Thyroid gland (tissue), 4 donors: ENCODE data around the gene TCF7. TPM values are rescaled to one million over a fixed set of nuclear protein-coding genes. Genes with fewer than 3 reads are reported as not detected.

ENCODE experiments used
- DNase-seq, 2 donors: peaks; one replicate each; pipeline ENCODE4 v3.0.0-alpha.2; 2019
- H3K27ac ChIP-seq, 3 donors: fragments of 200-600 bp; sonication (generic); 1 replicate in 2 of 3; 2 replicates in 1 of 3; pipeline ENCODE4 v1.5.1; 2016 to 2019; ENCODE audit warnings: mild to moderate bottlenecking in 1 of 3, moderate library complexity in 1 of 3
- H3K27me3 ChIP-seq: fragments of 200-600 bp; sonication (generic); one replicate; pipeline ENCODE4 v1.5.1; 2019
- H3K36me3 ChIP-seq, 2 donors: fragments of 200-600 bp; sonication (generic); one replicate each; pipeline ENCODE4 v1.5.1; 2016 to 2019
- H3K4me1 ChIP-seq, 2 donors: fragments of 200-600 bp; sonication (generic); one replicate each; pipeline ENCODE4 v1.5.1; 2017 to 2019
- H3K4me3 ChIP-seq, 3 donors: fragments of 200-600 bp; sonication (generic); replicated peaks in 1 of 3; 1 replicate in 2 of 3; 2 replicates in 1 of 3; pipeline ENCODE4 v1.5.1; 2016; ENCODE audit warnings: mild to moderate bottlenecking in 1 of 3
- H3K9me3 ChIP-seq: fragments of 200-600 bp; sonication (generic); one replicate; pipeline ENCODE4 v1.5.1; 2017
- POLR2A ChIP-seq, 2 donors: fragments of 450-650 bp; IDR thresholded peaks; one replicate each; pipeline ENCODE4 v1.6.1; 2017; ENCODE audit warnings: antibody characterized with exemption in 2 of 2, mild to moderate bottlenecking in 2 of 2, moderate library complexity in 1 of 2
- WGBS, 2 donors: methylation state at CpG; one replicate each; pipeline ENCODE4 v1.1.5; 2017; 5-methylcytosine and 5-hydroxymethylcytosine counted together
- intact Hi-C: fragments of 100-400 bp; cut with DNase I; formaldehyde crosslinking; loops from one replicate; pipeline ENCODE4 v1.15.1; 2023
- total RNA-seq, 4 donors: library from RNA; depleted of rRNA; stranded (reverse); fragments of >200 nt; gene quantifications; one replicate each; pipeline ENCODE4 v1.2.3, GENCODE V29; 2016
- TF ChIP-seq, protein P1 (sequence below), 6 experiments: fragments of 200-600 bp in 3 of 6; fragments of 450-650 bp in 3 of 6; sonication (generic) in 3 of 6; IDR thresholded peaks; one replicate each; pipeline ENCODE4 v1.5.1; 2016 to 2019; ENCODE audit warnings: antibody characterized with exemption in 6 of 6, mild to moderate bottlenecking in 2 of 6, inconsistent platforms in 1 of 6, moderate library complexity in 1 of 6

TCF7 gene
- total RNA-seq, 4 donors from 2014 or later = 7.4 to 11.8 (median 8.9) TPM

DNA sequence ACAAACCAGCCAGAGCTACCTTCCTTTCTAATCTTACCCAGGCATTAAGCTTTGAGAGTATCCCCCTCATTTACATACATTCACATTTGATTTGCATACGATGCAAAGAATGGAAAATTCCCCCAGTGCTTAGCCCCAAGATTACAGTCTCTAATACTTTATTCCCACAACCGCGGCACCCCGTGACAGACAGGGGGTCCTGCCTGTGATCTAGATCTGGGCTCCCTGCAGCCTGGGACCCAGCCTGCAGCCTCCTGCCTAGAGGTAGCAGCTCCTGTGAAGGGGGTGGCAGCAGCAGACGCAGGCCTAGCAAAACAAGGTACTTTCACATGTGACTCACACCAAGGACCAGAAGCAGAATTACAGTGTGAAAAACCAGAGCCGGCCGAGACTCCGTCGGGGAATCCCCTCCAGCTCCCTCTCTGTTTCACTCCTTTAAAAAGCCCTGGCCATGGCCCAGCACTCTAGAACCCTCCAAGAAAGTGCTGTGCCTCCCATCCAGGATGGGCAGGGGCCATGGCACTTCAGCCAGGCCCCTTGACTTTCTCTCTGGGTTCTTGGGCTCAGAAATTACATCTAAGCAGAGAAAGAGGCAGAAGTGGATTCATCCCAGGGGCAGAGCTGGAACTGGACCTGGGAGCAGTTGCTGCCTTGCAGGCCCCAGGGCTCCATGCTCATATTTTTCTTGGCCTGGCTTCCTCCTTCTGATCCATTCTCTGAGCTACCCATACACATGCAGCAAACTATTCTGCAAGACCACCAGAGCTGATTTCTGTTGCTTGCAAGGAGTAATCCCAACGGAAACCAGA is 14.0 kb upstream of the TCF7 start:
- Histone ChIP-seq H3K9me3 (no peaks in the 10 kb centered on the region), H3K36me3 (no peaks in the 10 kb centered on the region), H3K27me3 (no peaks in the 10 kb centered on the region), H3K4me1 (peaks cover 0 to 14% of the 10 kb centered on the region in 2 donors), H3K4me3 (no peak overlapping the region), H3K27ac (peak overlapping the region in 2 of 3 donors; percentile 28 to 46)
- DNase-seq = peak; percentile 76 to 77
- WGBS, 2 donors = 37 to 47% methylated on average over 10 of the region's 10 CpGs
- intact Hi-C loops = no loop called here
- TF ChIP-seq, protein P1, sequence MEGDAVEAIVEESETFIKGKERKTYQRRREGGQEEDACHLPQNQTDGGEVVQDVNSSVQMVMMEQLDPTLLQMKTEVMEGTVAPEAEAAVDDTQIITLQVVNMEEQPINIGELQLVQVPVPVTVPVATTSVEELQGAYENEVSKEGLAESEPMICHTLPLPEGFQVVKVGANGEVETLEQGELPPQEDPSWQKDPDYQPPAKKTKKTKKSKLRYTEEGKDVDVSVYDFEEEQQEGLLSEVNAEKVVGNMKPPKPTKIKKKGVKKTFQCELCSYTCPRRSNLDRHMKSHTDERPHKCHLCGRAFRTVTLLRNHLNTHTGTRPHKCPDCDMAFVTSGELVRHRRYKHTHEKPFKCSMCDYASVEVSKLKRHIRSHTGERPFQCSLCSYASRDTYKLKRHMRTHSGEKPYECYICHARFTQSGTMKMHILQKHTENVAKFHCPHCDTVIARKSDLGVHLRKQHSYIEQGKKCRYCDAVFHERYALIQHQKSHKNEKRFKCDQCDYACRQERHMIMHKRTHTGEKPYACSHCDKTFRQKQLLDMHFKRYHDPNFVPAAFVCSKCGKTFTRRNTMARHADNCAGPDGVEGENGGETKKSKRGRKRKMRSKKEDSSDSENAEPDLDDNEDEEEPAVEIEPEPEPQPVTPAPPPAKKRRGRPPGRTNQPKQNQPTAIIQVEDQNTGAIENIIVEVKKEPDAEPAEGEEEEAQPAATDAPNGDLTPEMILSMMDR (IDR thresholded peaks at IDR 0.05) = no peak
- no peak for TF ChIP-seq POLR2A (IDR thresholded peaks at IDR 0.05)

DNA sequence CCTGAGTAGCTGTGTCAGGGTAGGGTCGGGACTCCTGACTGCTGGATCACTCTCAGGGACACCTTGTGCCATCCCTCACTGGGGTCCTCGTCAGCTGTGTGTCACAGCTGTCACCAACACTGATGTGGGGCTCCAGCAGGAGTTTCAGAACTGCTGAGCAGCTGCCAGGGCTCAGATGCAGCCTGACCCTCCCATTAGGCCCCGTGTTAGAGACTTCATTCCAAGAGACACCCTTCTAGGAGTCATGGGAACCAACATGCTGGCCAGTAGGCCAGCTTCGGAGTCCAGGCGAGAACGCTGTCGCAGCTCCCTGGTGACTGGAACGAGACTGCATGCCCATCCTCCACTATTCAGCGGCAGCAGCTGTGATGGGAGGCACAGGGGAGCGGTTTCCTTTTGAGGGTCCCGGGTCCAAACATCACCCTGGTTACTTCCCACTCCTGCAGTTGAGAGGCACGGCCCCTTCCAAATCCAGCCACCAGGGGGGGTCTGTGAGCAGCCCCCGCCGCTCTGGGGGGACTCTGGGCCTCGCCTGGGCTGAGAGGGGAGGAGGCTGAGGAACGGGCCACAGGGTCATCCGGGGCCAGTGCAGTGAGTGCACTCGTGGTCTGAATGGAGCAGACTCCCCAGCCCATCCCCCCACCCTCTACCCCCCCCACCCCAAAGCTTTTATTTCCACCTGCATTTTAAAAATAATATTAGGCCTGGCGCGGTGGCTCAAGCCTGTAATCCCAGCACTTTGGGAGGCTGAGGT is 12.6 kb upstream of the TCF7 start:
- no peak overlapping the region for H3K4me3 ChIP-seq
- no peaks in the 10 kb centered on the region for H3K27me3 ChIP-seq
- peaks cover 0 to 14% of the 10 kb centered on the region in 2 donors for H3K4me1 ChIP-seq
- H3K36me3 ChIP-seq = no peaks in the 10 kb centered on the region
- H3K9me3 ChIP-seq = no peaks in the 10 kb centered on the region
- peak; percentile 44 to 52 for DNase-seq
- intact Hi-C loops = loop anchor here (2.0 kb wide), 1 partner anchor 43 kb away; no protein-coding TSS in a partner anchor
- 45 to 51% methylated on average over 4 to 15 of the region's 20 CpGs for WGBS, 2 donors
- TF ChIP-seq, protein P1 (IDR thresholded peaks at IDR 0.05) = peak; percentile 55 to 92 (median 82)
- TF ChIP-seq POLR2A (IDR thresholded peaks at IDR 0.05) = no peak
- H3K27ac ChIP-seq = no peak overlapping the region

DNA sequence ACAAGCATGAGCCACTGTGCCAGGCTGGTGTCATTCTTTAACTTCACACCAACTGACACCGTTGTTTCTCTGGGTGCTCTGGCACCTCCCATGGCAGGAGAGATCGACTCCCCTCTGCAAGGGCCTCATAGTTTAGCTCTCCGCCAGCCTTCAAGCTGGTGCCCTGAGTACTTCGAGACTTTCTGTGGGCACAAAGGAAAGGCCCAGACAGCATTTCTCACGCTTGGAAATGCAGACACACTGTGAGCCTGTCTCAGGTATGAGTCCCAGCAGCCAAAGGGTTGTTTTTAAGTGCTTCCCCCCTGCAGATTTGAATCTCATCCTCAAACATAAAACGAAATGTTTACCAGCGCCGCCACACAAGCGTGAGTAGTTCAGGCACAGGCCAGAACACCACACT is 11.1 kb upstream of the TCF7 start:
- 82 to 100% methylated on average over 3 to 9 of the region's 9 CpGs for whole genome bisulfite sequencing, 2 donors
- Histone ChIP-seq H3K36me3 (no peaks in the 10 kb centered on the region), H3K27ac (no peak overlapping the region), H3K9me3 (no peaks in the 10 kb centered on the region), H3K4me1 (peaks cover 0 to 14% of the 10 kb centered on the region in 2 donors), H3K27me3 (no peaks in the 10 kb centered on the region), H3K4me3 (no peak overlapping the region)
- no peak for DNase-seq
- intact Hi-C loops = loop anchor here (2.0 kb wide), 1 partner anchor 41 kb away; no protein-coding TSS in a partner anchor
- TF ChIP-seq, protein P1 (IDR thresholded peaks at IDR 0.05) = no peak
- TF ChIP-seq POLR2A (IDR thresholded peaks at IDR 0.05) = no peak

DNA sequence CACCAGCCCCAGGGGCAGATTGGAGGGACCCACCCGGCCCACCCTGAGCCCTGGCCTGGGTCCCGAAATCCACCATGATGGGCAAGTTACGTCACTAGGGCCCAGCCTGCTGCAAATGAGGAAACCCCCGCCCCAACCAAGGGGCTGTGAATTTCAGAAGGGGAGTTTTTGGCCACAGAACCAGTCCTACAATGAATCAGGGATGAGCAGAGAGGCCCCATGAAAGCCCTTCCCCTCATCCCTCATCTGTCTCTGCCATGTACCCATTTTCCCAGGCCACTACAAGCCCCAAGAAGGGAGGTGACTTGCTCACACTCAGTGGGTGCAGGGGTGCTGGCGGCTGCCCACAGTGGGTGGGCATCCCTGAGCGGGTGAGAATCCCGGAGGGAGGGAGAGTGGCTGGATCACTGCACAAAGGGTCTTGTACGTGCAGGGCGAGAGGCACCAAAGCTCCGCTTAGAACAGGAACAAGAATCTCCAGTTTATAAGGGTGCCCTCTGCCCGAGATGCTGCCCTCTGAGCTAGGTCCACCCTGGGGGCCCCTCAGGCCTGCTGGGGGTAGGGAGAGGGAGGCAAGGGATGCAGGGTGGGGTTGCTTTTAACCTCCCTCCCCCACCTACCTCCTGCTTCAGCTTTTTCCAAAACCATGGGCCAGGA is 10.4 kb upstream of the TCF7 start:
- intact Hi-C loops = loop anchor here (2.0 kb wide), 1 partner anchor 41 kb away; no protein-coding TSS in a partner anchor
- no peak for DNase-seq
- WGBS, 2 donors = 93 to 94% methylated on average over 9 to 11 of the region's 11 CpGs
- Histone ChIP-seq H3K27ac (no peak overlapping the region), H3K4me1 (peaks cover 0 to 14% of the 10 kb centered on the region in 2 donors), H3K36me3 (no peaks in the 10 kb centered on the region), H3K4me3 (no peak overlapping the region), H3K27me3 (no peaks in the 10 kb centered on the region), H3K9me3 (no peaks in the 10 kb centered on the region)
- no peak for TF ChIP-seq POLR2A (IDR thresholded peaks at IDR 0.05)
- TF ChIP-seq, protein P1 (IDR thresholded peaks at IDR 0.05) = no peak
